Subcutaneous adipose tissue (tissue), 4 donors: ENCODE measurements around the gene MSI2. TPM values are rescaled to one million over a fixed set of nuclear protein-coding genes. Genes with fewer than 3 reads are reported as not detected.

Source experiments
- total RNA-seq, 4 donors: library from RNA; depleted of rRNA; stranded (reverse); fragments of >200 nt; gene quantifications; one replicate each; pipeline ENCODE4 v1.1.0, GENCODE V29; 2016
- TF ChIP-seq, protein P1 (sequence below): fragments of 450-650 bp; IDR thresholded peaks from one replicate; pipeline ENCODE4 v1.5.1; 2016; ENCODE audit warnings: low read depth, mild to moderate bottlenecking, control low read depth, antibody characterized with exemption, moderate library complexity

The MSI2 gene
- total RNA-seq, 4 donors from 2014 or later, result 9.5 to 12.9 (median 10.9) TPM

DNA sequence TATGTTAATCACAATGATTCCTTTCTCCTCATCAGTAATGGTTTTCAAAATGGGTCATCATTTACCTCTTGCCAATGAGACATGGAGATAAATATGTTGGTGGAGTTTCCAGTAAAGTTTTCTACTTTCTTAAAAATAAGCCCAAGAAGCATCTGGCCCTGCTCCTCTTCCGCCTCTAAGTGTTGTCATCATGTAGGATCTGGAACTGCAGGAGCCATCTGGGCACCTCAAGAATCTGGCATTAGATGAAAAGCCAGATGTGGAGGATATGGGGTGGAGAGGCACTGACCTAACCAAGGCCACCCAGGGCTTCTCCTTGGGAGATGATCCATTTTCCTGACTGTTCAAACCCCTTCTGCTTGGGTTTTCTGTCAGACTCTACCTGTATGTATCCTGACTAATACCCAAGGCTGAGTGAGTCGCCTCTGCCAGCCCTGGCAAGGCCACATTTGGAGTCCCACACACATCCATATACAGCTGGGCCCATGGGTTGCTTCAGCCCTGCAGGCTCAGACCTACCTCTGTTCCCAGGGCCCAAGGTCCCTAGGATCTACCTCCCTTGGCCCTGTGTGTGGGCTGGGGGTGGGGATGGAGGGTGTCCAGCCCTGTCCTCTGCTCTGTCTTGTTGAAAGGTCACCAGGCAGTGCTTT lies 464.2 kb downstream of the MSI2 start:
- TF ChIP-seq, protein P1, sequence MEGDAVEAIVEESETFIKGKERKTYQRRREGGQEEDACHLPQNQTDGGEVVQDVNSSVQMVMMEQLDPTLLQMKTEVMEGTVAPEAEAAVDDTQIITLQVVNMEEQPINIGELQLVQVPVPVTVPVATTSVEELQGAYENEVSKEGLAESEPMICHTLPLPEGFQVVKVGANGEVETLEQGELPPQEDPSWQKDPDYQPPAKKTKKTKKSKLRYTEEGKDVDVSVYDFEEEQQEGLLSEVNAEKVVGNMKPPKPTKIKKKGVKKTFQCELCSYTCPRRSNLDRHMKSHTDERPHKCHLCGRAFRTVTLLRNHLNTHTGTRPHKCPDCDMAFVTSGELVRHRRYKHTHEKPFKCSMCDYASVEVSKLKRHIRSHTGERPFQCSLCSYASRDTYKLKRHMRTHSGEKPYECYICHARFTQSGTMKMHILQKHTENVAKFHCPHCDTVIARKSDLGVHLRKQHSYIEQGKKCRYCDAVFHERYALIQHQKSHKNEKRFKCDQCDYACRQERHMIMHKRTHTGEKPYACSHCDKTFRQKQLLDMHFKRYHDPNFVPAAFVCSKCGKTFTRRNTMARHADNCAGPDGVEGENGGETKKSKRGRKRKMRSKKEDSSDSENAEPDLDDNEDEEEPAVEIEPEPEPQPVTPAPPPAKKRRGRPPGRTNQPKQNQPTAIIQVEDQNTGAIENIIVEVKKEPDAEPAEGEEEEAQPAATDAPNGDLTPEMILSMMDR, result no peak

DNA sequence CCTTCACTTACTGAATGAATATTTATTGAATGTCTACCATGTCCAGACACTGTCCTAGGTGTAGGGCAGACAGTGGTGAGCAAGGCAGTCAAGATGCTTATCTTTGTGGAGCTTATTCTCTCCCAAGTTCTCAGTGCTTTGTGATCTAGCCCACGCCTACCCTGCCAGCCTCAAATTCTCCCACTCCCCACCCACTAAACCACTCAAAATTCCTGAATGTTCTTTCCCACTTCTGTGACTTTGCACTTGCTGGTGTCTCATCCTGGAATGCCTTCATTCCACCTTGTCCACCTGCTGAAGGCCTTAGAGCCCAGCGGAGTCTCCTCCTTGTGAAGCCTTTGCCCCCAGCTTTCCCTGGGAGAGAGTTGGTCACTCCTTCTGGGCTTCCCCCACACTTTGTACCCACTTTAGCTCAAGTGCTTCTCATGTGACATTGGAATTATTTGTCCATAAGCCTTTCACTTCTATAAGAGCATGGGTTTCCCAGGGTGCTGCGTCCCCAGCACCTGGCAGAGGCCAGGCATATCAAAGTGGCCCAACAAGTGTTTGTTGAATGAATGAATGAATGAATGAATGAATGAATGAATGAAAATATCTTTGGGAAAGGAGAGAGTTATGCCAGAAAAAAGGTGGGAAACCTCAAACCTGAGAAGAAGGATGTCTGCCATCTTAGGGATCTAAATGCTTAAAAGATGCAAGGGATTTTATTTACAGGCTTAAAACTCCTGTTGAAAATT lies 465.8 kb downstream of the MSI2 start:
- TF ChIP-seq, protein P1, result no peak

DNA sequence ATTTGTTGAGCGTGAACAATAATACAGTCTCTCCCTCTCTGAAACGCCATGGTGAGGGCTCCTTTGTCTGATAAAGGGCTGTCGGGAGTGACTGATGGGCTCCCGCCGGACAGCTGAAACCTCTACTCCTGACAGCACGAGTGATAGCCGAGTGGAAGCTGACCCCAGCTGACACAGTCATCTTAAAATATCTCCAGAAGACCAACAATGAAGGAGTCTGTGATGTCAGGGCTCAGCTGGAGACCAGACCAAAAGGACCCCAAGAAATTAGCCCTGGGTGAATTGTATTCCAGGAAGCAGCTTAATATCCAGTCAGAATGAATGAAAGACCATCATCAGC lies 466.4 kb downstream of the MSI2 start:
- TF ChIP-seq, protein P1, result no peak

DNA sequence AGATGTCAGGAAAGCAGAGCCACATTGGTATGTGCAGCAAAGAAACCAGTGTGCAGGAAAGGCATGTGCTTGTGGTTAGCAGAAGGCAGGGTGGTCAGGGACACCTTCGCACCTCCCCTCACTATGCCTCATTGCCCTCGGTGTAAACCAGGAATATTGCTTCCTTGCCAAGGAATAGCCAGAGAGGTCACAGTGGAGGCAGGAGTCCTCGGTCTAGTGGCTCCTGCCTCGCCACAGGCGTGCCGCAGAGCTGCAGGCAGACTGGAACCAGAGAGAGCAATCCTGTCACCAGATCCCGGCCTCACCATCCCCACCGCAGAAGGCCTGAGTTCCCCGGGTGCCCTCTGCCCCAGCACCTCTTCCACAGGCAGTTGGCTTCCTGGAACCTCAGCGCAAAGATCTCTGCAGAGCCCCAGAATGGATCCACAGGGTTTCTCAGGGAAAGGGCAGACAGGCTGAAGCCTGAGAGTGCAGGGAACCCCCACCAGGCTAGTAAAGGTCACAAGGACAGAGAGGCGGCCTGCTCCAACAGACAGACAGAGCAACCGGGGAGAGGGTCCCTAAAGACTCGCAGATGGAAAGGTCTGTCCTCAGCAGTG lies 467.2 kb downstream of the MSI2 start:
- TF ChIP-seq, protein P1, result no peak

DNA sequence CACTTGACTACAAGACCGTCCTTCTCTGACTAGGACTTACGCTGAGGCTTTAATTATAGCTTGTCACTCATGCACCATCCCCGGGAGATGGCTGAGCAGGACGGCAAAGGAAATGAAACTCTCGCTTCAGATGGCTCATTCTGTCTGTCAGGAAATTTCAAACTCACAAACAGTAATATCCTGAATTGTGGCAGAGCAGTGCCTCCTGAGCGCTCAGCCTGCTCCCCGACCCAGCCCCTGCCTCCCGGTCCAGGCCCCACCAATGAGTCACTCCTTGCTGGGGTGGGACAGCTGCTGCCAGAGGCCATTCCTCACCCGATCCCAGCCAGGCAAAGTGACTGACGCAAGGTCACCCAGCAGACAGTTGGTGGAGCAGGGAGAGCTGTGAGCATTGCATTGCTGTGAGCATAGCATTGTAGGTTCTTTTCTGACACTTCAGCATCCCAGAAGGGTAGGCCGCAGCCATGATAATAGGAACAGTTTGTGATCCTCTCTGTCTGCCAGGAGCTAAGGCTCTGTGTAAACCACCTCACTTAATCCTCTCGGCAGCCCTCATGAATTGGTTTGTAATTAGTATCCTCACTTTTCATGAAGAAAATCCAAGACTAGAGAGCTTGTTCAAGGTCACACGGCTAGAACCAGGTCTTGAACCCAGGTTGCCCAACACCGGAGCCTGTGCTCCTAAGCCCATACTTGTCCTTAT lies 467.9 kb downstream of the MSI2 start:
- TF ChIP-seq, protein P1, result no peak

DNA sequence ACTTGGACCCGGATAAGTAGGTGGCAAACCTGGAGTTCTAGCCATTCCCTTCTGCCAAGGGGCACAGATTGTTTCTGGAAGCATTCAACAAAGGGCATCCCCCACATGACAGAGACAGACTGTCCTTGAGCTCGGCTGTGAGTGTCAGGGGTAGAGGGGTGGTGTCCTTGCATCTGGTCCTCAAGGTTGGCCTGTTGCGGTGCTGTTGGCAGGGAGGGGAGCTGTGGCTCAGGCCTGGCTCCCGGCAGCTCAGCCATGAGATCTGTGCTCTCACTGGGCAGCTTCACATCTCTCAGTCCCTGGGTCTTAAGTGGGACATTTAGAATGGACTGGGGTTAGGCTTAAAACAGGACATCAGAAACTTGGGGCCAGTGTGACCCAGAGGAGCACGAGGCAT lies 468.4 kb downstream of the MSI2 start:
- TF ChIP-seq, protein P1, result no peak
